ENCODE results near the gene PLXDC2.
"Not testable (repeated sequence)": the region's sequence is repeated elsewhere in the genome, so short reads cannot be mapped to it uniquely, and the experiment has no call there.

The PLXDC2 gene

DNA sequence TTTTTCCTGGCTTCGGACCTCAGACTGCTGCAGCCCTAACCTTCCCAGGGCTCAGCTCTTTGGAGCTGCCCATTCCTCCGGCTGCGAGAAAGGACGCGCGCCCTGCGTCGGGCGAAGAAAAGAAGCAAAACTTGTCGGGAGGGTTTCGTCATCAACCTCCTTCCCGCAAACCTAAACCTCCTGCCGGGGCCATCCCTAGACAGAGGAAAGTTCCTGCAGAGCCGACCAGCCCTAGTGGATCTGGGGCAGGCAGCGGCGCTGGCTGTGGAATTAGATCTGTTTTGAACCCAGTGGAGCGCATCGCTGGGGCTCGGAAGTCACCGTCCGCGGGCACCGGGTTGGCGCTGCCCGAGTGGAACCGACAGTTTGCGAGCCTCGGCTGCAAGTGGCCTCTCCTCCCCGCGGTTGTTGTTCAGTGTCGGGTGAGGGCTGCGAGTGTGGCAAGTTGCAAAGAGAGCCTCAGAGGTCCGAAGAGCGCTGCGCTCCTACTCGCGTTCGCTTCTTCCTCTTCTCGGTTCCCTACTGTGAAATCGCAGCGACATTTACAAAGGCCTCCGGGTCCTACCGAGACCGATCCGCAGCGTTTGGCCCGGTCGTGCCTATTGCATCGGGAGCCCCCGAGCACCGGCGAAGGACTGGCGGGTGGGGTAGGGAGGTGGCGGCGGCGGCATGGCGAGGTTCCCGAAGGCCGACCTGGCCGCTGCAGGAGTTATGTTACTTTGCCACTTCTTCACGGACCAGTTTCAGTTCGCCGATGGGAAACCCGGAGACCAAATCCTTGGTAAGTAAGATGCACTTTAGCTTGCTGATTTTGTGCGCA, at the start of gene PLXDC2:
TSS of gene PLXDC2 (plus strand) at position 22 of the 820 bp plus-strand sequence.
- DNase-seq (ENCODE audit: low read depth in 2 of 2) = no peak

DNA sequence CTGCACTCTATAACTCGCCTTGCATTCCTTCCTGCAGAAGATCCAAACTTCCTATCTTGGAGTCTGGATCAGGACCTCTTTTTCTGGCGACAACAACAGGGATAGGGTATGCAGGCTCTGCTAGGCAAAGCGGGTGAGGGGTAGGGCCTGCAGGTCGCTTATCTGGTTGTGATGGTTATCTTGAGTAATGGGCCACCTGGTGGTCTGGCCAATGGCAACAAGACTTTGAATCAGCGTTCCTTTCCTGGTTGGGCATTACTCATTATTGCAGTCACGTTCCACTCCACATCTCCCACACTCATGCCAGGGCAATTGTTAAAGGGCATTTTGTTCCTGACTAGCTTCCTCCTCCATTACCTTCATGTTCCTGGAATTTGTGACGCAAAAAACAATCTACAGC, 48.4 kb upstream of the PLXDC2 start:
- no peak for DNase-seq (ENCODE audit: low read depth in 2 of 2)

DNA sequence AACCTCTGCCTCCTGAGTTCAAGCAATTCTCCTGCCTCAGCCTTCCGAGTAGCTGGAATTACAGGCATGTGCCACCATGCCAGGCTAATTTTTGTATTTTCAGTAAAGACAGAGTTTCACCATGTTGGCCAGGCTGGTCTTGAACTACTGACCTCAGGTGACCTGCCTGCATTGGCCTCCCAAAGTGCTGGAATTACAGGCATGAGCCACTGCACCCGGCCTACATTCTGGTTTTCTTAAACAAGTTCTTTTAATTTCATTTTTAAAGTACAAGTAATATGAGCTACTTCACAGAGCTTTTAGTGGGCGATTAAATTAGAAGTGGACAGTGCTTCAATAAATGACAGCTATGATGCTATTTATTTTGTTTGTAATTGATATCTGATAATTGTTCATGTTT, 46.4 kb upstream of the PLXDC2 start:
- DNase-seq (ENCODE audit: low read depth in 2 of 2) = not testable (repeated sequence)

DNA sequence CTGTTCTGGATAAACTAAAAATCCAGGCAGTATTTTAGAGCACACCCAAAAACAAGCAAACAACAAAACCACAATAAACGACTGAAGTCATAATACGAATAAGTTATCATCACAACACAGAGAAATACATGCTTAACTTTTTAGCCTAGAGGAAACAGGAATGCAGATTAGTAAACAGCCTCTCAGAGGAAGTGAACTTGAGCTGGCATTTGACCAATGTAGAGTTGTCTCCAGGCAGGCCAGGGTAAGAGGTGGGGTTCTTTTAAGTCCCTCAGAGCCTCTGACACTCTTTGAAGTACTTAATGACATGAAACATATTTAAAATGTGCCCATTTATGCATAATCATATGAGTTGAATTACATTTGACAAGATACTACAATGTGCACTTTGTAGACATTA, 43.3 kb upstream of the PLXDC2 start:
- DNase-seq (ENCODE audit: low read depth in 2 of 2) = no peak

DNA sequence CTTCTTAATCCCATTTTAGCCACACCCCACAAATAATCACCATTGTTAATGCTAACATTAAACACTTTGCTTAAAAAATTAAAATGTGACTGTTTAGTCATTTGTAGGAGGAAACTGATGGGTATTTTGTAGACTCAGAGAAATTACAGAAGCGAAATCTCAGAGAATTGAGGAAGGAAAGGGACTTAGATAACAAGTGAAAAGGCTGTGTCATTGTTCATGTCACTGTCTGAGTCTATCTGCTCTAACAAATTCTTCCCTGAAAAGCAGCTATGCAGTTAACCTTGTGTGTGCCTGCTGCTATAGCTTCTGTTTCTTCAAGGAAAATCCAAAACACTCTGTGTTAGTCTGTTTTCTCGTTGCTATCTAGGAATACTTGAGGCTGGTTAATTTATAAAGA, 40.9 kb upstream of the PLXDC2 start:
- DNase-seq (ENCODE audit: low read depth in 2 of 2) = no peak

DNA sequence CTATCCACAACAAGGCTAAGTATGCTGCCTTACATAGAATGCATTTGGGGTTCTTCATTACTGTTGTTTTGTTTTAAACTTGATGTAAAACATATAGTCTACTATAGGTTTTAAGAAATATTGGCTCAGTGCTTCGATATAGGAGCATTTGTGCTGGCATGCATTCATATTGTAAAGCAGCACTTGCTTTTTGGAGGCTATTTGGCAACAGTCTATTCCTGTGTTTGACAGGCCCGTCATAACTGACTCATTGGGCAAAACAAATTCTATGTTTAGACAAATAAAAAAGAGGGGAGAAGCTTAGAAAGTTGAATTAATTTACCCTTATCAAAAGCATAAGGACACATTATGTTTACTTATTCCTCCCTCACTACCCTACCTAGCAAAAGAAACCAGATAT, 38.4 kb upstream of the PLXDC2 start:
- DNase-seq (ENCODE audit: low read depth in 2 of 2) = no peak

DNA sequence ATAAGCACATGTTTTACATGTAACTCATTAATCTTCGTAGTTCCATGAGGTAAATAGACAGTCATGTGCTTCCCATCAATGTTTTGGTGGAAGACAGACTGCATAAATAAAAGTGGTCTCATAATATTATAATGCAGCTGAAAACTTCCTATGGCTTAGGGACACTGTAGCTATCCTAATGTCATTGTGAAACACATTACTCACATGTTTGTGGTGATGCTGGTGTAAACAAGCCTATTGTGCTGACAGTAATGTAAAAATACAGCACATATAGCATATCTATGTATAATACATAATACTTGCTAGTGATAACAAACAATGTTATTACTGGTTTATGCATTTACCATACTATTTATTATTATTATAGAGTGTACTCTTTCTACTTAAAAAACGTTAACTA, 37.2 kb upstream of the PLXDC2 start:
- no peak for DNase-seq (ENCODE audit: low read depth in 2 of 2)

DNA sequence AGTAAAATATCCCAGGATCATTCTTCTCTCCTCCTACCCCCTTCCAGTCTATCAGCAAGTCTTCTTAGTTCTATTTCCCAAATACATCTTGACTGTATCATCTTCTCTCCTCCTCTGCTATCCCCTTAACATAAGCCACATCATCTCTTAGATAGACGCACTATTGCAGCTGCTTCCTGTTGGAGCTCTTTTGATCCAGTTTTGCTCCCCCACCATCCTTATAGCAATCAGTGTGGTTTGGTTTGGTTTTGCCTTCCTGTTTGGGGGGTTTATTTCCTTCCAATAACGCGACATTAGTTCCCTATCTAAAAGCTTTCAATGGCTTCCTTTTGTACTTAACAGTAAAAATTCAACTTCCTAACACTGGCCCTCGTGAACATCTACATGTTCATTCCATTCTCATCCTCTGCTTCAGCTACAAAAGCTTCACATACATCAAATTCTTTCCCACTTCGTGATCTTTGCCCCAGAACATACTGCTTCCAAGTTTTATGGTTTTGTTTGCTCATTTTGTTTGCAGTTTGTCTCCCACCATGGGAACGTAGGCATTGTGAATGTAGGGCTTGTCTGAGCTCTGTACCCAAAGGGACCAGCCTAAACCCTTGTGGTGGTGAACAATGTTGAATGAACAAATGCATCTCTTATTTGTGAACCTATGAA, 33.7 kb upstream of the PLXDC2 start:
- no peak for DNase-seq (ENCODE audit: low read depth in 2 of 2)

DNA sequence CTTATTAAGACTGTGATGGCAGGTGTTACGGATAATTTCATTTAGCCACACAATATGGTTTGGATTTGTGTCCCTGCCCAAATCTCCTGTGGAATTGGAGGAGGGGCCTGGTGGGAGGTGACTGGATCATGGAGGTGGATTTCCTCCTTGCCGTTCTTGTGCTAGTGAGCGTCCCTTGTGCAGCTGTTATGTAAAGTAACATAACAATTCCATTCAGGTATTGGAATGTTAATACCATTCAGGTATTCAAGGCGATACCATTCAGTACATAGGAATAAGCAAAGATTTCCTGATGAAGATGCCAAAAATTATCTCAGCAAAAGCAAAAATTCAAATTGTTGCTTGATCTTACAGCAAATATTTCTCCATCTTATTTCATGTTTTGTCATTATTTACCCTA, 32.5 kb upstream of the PLXDC2 start:
- DNase-seq (ENCODE audit: low read depth in 2 of 2) = no peak

DNA sequence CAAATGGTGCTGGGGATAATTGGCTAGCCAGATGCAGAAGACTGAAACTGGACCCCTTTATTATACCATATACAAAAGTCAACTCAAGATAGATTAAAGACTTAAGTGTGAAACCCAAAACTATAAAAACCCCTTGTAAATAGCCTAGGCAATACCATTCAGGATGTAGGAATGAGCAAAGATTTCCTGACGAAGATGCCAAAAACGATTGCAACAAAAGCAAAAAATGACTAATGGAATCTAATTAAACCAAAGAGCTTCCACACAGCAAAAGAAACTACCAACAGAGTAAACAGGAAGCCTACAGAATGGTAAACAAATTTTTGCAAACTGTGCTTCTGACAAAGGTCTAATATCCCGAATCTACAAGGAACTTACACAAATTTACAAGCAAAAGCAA, 30.9 kb upstream of the PLXDC2 start:
- no peak for DNase-seq (ENCODE audit: low read depth in 2 of 2)

DNA sequence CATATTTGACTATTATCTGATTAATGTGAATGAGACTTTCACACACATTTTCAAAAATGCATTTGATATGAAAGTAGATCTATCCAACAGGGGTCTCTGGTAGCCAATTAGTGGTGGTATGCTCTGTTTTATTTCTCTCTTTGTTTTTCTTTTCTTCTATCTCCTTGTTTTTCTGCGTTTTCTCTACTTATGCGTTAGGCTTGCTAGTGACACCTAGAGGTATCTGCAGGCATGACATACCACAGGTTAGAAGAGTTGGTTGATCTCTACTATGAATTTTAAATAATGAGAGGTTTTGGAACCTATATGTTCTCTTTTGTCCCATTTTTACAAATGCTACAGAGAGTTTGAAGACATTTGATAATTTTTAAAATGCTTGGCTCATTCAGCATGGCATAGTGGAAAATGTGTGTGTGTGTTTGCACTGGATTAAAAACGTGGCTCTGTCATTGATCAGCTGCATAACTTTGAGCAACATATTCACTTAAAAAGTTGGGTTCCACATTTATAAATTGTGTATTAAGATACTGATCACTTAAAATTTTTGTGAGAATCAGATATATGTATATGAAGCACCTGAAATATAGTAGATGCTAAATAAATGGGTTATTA, 28.1 kb upstream of the PLXDC2 start:
- DNase-seq (ENCODE audit: low read depth in 2 of 2) = no peak

DNA sequence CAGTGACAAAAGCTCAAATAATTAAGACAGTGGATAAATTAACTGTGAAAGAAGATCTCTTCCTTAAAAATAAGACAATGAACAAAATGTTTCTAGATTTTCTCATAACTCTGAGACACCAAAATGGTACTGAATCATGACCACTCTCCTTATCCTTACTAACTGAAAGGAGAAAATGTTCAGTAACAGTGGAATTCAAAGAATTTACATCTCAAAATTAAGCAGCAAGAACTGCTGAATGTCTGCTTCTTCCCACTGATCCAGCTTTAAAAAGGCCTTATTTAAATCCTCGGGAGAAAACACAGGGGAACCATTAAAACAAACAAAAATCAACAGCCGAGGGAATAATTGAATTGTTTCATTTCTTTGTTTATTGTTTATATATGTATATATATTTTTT, 27.3 kb upstream of the PLXDC2 start:
- no peak for DNase-seq (ENCODE audit: low read depth in 2 of 2)

DNA sequence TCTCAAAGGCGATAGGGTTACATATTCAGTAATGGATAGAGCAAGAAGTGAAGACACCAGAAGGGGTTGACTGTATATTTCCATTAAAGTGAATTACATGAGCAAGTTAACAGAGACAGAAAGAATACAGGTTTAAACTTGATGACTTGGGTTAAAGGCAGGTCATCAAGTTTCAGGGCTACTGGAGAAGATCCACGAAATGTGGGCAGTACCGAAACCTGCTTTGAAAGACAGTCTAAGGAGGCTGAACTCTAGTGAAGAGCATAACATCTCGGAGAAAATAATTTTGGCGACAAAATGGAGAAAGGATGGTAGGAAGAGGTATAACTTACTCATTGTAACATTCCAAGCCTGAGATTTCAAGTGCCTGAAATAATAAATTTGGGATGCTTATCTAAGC, 26.6 kb upstream of the PLXDC2 start:
- DNase-seq (ENCODE audit: low read depth in 2 of 2) = no peak

DNA sequence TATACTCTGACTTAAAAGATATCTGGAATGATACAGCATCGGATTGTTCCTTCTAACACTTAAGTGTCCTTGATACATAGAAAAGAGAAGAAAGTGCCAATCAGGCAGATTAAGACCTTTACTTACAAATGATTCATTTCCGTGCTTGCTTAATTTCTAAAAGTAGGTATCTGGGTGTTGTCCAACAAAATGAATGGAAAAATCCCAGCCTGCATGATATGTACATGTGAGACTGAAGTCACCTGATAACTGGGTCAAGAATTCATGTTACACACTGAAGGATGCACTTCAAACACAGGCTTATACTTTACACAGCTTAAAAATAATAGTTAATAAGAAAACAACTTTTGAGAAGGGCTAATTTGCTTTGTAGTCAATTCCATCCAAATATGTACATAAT, 25.2 kb upstream of the PLXDC2 start:
- DNase-seq (ENCODE audit: low read depth in 2 of 2) = no peak

DNA sequence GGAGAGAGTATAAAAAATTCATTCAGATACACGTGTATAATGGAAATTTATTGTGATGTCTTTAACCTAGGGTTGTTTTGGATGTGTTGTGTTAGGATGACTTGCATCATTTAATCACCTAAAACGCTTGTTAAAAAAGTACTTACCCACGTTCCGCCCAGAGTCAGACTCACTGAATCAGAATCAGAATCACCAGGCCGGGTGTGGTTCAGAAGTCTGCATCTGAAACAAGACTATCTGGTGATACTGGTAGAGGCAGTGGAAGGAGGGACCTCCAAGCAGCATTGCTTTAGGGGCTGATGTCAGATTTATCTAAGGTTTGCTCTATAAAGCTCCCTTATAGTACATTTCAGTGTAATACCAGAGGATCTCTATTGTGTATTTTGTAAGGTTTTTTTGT, 20.5 kb upstream of the PLXDC2 start:
- no peak for DNase-seq (ENCODE audit: low read depth in 2 of 2)

DNA sequence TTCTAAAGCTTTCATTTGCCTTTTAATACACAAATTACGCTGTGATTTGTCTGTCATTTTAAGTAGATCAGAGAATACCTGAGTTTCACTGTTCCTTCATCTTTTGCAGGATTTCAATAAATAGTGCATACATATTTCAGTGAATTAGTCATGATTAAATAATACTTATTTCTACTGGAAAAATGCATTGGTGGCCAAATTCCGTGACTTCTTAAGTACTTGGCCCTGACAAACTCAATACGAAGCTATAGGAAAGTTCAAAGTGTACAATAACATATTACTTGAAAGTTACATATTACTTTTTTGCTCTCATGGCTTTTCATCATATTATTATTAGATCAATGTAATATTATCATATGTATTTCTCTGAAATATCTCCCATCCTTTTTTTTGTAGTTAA, 16.1 kb upstream of the PLXDC2 start:
- no peak for DNase-seq (ENCODE audit: low read depth in 2 of 2)

DNA sequence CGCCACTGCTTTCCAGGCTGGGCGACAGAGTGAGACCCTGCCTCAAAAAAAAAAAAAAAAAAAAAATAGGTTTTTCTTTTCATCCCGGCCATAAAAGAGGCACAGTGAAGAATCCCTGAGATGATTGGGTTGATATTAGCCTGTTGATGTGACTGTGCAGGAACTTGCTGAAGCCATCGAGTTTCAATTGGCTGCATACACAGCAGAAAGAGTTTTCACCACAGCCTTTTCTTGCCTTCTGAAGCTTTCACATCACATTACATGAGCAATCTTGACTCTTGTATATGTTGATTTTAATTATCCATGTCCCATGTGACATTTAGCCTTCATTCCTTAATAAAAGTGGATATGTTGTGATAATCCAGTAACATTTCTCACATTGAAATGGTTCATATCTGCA, 14.9 kb upstream of the PLXDC2 start:
- DNase-seq (ENCODE audit: low read depth in 2 of 2) = no peak

DNA sequence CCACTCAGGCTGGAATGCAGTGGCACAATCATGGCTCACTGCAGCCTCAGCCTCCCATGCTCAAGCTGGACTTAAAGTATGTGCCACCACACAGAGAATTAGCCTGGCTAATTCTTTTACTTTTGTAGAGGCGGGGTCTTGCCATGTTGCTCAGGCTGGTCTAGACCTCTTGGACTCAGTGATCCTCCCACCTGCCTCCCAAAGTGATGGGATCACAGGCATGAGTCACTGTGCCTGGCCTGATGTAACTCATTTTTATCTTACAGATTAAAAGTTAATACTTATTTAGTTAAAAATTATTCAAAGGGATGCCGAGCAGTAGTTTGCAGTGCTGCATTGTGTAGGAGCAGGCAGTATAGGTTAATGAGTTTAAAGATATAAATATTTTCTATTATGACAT, 12.6 kb upstream of the PLXDC2 start:
- DNase-seq (ENCODE audit: low read depth in 2 of 2) = no peak

DNA sequence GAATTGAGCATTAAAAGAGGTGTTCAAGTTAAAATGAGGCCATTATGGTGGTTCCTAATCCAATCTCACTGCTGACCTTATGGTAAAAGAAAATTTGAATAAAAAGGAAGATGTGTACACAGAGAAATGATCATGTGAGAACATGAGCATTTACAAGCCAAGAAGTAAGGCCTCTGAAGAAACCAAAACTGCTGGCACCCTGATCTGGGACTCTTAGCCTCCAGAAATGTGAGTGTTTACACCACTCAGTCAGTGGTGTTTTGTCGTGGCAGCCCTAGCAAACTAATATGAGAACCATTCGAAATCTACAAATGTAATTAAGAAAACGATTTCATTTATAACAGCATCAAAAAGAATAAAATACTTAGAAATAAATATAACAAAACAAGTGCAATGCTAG, 6.8 kb upstream of the PLXDC2 start:
- DNase-seq (ENCODE audit: low read depth in 2 of 2) = no peak

DNA sequence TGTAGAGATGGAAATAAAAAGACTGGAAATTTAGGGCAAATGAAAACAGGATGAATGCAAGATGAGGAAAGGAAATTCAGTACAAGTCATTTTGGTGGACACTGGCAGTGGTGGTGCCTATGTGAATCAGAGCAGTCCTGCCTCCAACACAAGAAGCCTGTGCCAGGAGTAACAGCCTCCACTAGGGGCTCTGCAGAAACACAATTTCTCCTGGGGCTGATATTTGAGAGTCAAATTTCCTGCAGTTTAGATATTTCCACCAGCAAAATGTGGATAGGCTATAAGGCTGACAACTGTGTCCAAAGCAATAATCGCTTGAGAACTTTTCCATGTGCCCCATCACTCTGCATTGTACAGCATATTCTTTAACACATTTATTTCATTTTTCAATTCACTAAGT, 4.7 kb upstream of the PLXDC2 start:
- DNase-seq (ENCODE audit: low read depth in 2 of 2) = no peak

DNA sequence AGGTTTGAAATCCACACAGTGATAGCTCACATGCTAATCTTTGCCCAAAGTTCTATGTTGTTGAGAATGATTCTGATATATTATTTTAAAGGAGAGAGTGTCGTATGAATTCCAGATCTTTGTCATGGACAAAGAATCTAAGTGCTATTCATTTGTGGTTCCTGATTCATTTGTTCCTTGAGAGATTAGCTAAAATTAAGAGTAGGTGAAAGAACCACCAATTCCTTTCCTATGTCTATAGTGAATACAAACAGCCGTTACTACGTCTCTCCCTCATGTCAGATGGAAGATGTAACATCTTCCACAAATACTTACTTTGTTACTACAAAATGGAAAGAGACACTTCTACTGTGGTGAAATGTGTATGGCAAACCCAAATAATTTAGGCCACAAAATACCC, 3.3 kb upstream of the PLXDC2 start:
- no peak for DNase-seq (ENCODE audit: low read depth in 2 of 2)

DNA sequence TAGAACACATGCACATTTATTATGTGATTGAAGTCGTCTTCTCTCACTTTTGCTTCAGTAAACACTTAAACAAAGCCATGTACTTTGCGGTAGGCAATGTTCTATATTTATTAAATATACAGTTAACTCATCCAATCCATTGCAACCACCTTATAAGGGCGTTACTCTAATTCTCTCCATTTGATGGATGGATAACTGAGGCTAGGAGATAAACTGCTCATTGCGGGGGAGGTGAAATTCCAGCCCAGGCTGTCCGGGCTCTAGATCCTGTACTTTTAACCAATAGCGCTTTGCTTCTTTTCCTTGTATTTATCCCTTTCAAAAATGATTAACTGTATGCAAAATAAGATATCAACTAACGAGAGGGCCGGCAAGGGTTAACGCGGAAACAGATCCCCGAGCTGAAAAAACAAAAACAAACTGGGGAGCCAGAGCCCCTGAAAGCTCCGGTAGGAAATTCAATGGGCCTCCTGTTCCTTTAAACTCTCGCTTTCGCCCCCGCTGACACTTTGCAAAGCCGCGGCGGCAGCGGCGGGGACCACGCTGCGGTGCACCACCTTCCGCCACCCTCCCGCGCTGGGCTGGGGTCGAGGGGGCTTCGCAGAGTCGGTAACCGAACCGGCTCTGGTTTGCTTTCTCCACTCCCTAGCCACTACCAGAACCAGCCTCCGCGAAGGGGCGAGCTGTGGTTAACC, 1.0 kb upstream of the PLXDC2 start:
- no peak for DNase-seq (ENCODE audit: low read depth in 2 of 2)

Measured in stimulated activated CD8-positive, alpha-beta memory T cell treated with anti-CD3 and anti-CD28 coated beads, Interleukin-15, amount 100 ng/mL, for 48 hours (primary cell).